ENCODE measurements around the gene RHBDD2. TPM values are rescaled to one million over a fixed set of nuclear protein-coding genes. Genes with fewer than 3 reads are reported as not detected.
"Not testable (repeated sequence)": the region's sequence is repeated elsewhere in the genome, so short reads cannot be mapped to it uniquely, and the experiment has no call there.

Gene RHBDD2
- total and polyA plus RNA-seq, 10 of the 15 experiments (the other 5 are each of a cell fraction or from before 2014, with no cell fraction given): 3.9 to 39.8 (median 16.9) TPM

DNA sequence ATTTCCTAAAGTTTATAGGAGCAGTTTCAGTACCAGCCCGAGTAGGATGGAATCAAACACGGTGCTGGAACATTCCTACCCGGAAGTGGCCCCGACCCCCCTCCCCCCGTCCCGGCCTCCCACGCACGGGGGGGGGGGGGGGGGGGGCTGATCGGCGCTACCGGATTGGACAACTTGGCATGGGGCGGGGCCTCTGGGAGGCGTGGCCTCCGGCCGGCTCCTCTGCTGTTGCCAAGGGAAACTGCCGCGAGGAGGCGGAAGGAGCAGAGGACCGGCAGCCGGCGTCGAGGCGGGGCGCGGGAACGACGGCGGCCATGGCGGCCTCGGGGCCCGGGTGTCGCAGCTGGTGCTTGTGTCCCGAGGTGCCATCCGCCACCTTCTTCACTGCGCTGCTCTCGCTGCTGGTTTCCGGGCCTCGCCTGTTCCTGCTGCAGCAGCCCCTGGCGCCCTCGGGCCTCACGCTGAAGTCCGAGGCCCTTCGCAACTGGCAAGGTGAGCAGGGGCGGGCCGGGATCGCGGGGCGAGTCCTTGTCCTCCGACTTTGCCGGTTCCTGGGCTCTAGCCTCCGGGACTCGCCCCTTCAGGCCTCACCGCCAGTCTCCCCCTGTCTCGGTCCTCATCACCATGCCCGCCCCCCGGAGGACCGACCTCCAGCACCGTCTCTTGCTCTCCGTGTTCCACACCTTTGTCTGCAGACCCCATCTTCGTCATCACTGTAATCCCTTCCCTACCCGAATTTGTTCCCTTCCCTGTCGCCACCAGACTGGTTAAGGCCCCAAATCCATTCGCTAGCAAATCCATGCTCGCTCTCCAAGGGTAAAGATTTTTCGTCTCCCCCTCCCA is at the start of gene RHBDD2 (continued):
- TF ChIP-seq TAF1 (IDR thresholded peaks at IDR 0.05; ENCODE audit: borderline replicate concordance, low read depth, low read length) (peak; percentile 67; the same call in 1 of the 2 replicates), POLR2AphosphoS2 (IDR thresholded peaks at IDR 0.05; ENCODE audit: low read depth, low read length) (peak; percentile 37; the same call in 1 of the 2 replicates), HCFC1 (IDR thresholded peaks at IDR 0.05; ENCODE audit: low read length) (peak; percentile 45; the same call in 1 of the 2 replicates), TARDBP (IDR thresholded peaks at IDR 0.05; ENCODE audit: borderline replicate concordance) (no peak)
- TF ChIP-seq, protein P1, sequence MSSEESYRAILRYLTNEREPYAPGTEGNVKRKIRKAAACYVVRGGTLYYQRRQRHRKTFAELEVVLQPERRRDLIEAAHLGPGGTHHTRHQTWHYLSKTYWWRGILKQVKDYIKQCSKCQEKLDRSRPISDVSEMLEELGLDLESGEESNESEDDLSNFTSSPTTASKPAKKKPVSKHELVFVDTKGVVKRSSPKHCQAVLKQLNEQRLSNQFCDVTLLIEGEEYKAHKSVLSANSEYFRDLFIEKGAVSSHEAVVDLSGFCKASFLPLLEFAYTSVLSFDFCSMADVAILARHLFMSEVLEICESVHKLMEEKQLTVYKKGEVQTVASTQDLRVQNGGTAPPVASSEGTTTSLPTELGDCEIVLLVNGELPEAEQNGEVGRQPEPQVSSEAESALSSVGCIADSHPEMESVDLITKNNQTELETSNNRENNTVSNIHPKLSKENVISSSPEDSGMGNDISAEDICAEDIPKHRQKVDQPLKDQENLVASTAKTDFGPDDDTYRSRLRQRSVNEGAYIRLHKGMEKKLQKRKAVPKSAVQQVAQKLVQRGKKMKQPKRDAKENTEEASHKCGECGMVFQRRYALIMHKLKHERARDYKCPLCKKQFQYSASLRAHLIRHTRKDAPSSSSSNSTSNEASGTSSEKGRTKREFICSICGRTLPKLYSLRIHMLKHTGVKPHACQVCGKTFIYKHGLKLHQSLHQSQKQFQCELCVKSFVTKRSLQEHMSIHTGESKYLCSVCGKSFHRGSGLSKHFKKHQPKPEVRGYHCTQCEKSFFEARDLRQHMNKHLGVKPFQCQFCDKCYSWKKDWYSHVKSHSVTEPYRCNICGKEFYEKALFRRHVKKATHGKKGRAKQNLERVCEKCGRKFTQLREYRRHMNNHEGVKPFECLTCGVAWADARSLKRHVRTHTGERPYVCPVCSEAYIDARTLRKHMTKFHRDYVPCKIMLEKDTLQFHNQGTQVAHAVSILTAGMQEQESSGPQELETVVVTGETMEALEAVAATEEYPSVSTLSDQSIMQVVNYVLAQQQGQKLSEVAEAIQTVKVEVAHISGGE (CRISPR knock-in tag; IDR thresholded peaks at IDR 0.05): no peak

DNA sequence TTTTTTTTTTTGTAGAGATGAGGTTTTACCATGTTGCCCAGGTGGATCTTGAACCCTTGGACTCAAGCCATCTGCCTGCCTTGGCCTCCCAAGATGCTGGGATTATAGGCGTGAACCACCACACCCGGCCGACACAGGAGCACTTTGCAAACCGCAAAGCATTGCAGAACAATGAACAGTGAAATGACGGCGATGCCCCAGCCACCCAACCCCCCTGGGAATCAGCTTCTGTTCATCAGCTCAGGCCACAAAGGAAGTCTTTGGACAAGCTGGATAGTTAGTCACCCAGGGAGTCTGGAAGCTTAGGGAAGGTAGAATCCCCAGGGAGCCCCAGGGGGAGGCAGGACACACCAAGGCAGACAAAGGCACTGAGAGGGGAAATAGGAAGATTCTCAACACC is 49.2 kb upstream of the RHBDD2 start:
- SMC1A ChIA-PET (ENCODE audit: uncharacterized antibody, unreplicated experiment); FAIRE-seq; BruUV-seq (replicated peaks): not testable (repeated sequence)

More for the DNA sequence above, 49.2 kb upstream of the RHBDD2 start:
- TF ChIP-seq MEF2B (IDR thresholded peaks at IDR 0.05; ENCODE audit: partially characterized antibody, poor library complexity, severe bottlenecking) (peak; percentile 43), RUNX3 (IDR thresholded peaks at IDR 0.05; ENCODE audit: low read length) (0 out of 2 replicates have a peak, but pooled peaks have one; percentile 20)
- intact Hi-C loops (cut with micrococcal nuclease; ENCODE audit: unreplicated experiment); H3K27me3 ChIP-seq (replicated peaks in 1 of 2; ENCODE audit: control insufficient read depth in 2 of 2, insufficient read depth in 2 of 2, low read length in 1 of 2); POLR2A ChIA-PET; H3K4me2 ChIP-seq (ENCODE audit: control insufficient read depth, insufficient read depth); H3K36me3 ChIP-seq (ENCODE audit: control insufficient read depth in 2 of 2, insufficient read depth in 2 of 2, low read length in 1 of 2); H3K4me3 ChIP-seq; RAD21 ChIA-PET (ENCODE audit: unreplicated experiment); H3K4me1 ChIP-seq (ENCODE audit: control insufficient read depth, insufficient read depth, low read length); CTCF ChIA-PET; in situ Hi-C loops (cut with MboI); DNase-seq (ENCODE audit: low read depth, low spot score); H3K9me3 ChIP-seq (replicated peaks; ENCODE audit: control insufficient read depth, insufficient read depth, low read length); H4K20me1 ChIP-seq (ENCODE audit: control insufficient read depth, insufficient read depth); H3K27ac ChIP-seq (ENCODE audit: control insufficient read depth, insufficient read depth); H3K9ac ChIP-seq (ENCODE audit: control insufficient read depth, insufficient read depth, low read length); H3K79me2 ChIP-seq (ENCODE audit: control insufficient read depth, insufficient read depth, low read length); H2AFZ ChIP-seq (ENCODE audit: control insufficient read depth, low read depth, low read length): not testable (repeated sequence)
- 7% methylated on average over 6 of the region's 6 CpGs for WGBS (ENCODE audit: insufficient coverage, insufficient replicate concordance, low lambda C conversion rate, missing lambda C conversion rate)
- ATAC-seq: peak; percentile 53

Measured in GM12878 (cell line).